ENCODE measurements around the gene MTSS2.

Gene MTSS2

GRCh38 chr16:70649300-70649699, 36.6 kb downstream of the MTSS2 start:
- Histone ChIP-seq H3K36me3 (ENCODE audit: insufficient read depth) (no peaks in the 10 kb centered on the region), H3K9ac (no peak overlapping the region), H3K4me2 (no peak overlapping the region), H3K27me3 (ENCODE audit: insufficient read depth, low read depth) (no peaks in the 10 kb centered on the region), H3K4me1 (ENCODE audit: low read depth, poor library complexity, severe bottlenecking) (peaks cover 8% of the 10 kb centered on the region), H2AFZ (ENCODE audit: low read depth) (no peak overlapping the region), H4K20me1 (ENCODE audit: insufficient read depth) (no peaks in the 10 kb centered on the region), H3K4me3 (IDR thresholded peaks at IDR 0.05; ENCODE audit: insufficient read depth, low read depth, low read length) (no peak overlapping the region), H3K79me2 (ENCODE audit: insufficient read depth, low read depth) (no peaks in the 10 kb centered on the region), H3K27ac (no peak overlapping the region)
- TF ChIP-seq, protein P1, sequence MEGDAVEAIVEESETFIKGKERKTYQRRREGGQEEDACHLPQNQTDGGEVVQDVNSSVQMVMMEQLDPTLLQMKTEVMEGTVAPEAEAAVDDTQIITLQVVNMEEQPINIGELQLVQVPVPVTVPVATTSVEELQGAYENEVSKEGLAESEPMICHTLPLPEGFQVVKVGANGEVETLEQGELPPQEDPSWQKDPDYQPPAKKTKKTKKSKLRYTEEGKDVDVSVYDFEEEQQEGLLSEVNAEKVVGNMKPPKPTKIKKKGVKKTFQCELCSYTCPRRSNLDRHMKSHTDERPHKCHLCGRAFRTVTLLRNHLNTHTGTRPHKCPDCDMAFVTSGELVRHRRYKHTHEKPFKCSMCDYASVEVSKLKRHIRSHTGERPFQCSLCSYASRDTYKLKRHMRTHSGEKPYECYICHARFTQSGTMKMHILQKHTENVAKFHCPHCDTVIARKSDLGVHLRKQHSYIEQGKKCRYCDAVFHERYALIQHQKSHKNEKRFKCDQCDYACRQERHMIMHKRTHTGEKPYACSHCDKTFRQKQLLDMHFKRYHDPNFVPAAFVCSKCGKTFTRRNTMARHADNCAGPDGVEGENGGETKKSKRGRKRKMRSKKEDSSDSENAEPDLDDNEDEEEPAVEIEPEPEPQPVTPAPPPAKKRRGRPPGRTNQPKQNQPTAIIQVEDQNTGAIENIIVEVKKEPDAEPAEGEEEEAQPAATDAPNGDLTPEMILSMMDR (conservative IDR thresholded peaks at IDR 0.05; ENCODE audit: low read depth, low read length) = no peak

DNA sequence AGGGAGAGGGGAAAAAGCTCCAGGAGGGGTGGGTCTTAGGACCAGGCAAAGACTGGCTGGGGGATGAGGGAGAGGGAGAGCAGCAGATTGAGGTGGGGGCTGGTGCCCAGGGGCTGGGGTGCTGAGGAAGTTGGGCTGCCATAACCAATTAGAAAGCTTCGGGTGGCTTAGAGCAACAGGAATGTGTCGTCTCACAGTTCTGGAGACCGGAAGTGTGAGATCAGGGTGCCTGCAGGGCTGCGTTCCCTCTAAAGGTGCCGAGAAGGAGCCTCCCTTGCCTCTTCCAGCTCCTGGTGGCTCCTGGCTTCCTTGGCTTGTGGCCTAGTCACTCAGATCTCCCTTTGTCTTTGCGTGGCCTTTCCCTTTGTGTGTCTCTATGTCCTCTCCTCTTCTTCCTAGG, 37.2 kb downstream of the MTSS2 start:
- Histone ChIP-seq H2AFZ (ENCODE audit: low read depth) (no peak overlapping the region), H4K20me1 (ENCODE audit: insufficient read depth) (no peaks in the 10 kb centered on the region), H3K79me2 (ENCODE audit: insufficient read depth, low read depth) (no peaks in the 10 kb centered on the region), H3K4me1 (ENCODE audit: low read depth, poor library complexity, severe bottlenecking) (peaks cover 2% of the 10 kb centered on the region), H3K9ac (no peak overlapping the region), H3K36me3 (ENCODE audit: insufficient read depth) (no peaks in the 10 kb centered on the region), H3K4me3 (IDR thresholded peaks at IDR 0.05; ENCODE audit: insufficient read depth, low read depth, low read length) (no peak overlapping the region), H3K4me2 (no peak overlapping the region), H3K27me3 (ENCODE audit: insufficient read depth, low read depth) (no peaks in the 10 kb centered on the region), H3K27ac (no peak overlapping the region)
- TF ChIP-seq, protein P1 (conservative IDR thresholded peaks at IDR 0.05; ENCODE audit: low read depth, low read length) = no peak

GRCh38 chr16:70647441-70648359, 38.2 kb downstream of the MTSS2 start:
- Histone ChIP-seq H3K27me3 (ENCODE audit: insufficient read depth, low read depth) (no peaks in the 10 kb centered on the region), H3K4me3 (IDR thresholded peaks at IDR 0.05; ENCODE audit: insufficient read depth, low read depth, low read length) (no peak overlapping the region), H3K4me1 (ENCODE audit: low read depth, poor library complexity, severe bottlenecking) (no peaks in the 10 kb centered on the region), H3K9ac (no peak overlapping the region), H3K79me2 (ENCODE audit: insufficient read depth, low read depth) (no peaks in the 10 kb centered on the region), H3K4me2 (no peak overlapping the region), H4K20me1 (ENCODE audit: insufficient read depth) (no peaks in the 10 kb centered on the region), H3K27ac (no peak overlapping the region), H3K36me3 (ENCODE audit: insufficient read depth) (no peaks in the 10 kb centered on the region), H2AFZ (ENCODE audit: low read depth) (no peak overlapping the region)
- TF ChIP-seq, protein P1 (conservative IDR thresholded peaks at IDR 0.05; ENCODE audit: low read depth, low read length) = no peak

DNA sequence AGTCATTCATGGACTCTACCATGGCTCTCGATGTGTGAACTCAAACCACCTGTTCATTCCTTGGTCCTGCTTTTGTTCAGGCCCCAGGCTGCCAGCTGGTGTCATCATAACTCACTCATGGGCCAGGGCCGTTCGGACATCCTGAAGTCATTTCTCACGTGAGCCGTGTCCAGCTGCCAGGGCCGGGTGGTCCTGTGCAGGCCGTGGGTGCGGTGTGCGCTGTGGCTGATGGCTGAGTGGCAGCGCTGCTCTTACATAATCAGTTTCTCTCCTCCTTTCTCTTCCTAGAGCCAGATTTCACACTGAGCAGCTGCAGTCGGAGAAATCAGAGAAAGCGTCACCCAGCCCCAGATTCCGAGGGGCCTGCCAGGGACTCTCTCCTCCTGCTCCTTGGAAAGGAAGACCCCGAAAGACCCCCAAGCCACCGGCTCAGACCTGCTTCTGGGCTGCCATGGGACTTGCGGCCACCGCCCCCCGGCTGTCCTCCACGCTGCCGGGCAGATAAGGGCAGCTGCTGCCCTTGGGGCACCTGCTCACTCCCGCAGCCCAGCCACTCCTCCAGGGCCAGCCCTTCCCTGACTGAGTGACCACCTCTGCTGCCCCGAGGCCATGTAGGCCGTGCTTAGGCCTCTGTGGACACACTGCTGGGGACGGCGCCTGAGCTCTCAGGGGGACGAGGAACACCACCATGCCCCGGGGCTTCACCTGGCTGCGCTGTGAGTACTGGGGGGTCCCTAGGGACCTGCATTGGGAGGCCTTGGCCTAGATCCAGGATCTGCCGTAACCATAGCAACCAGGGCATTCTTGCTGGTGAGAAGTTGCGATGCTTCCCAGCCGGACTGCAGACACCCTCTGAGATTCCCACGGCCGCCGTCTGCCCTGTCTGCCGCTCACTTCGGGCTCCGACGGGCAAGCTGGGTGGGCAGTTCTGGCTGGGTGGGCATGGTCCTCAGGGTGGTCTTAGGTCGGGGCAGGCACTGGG, 39.3 kb downstream of the MTSS2 start, which contains the start of gene IL34:
TSS of gene IL34 (plus strand) at position 300 of the 982 bp plus-strand sequence. CDS start at position 689, 389 bp downstream.
- Histone ChIP-seq H3K4me3 (IDR thresholded peaks at IDR 0.05; ENCODE audit: insufficient read depth, low read depth, low read length) (no peak within 1 kb of the TSS), H3K36me3 (ENCODE audit: insufficient read depth) (no peaks in the 10 kb centered on the region), H3K27ac (no peak within 1 kb of the TSS), H3K27me3 (ENCODE audit: insufficient read depth, low read depth) (no peaks in the 10 kb centered on the region), H3K9ac (no peak within 1 kb of the TSS), H2AFZ (ENCODE audit: low read depth) (no peak within 1 kb of the TSS), H3K4me2 (no peak within 1 kb of the TSS), H4K20me1 (ENCODE audit: insufficient read depth) (no peaks in the 10 kb centered on the region), H3K79me2 (ENCODE audit: insufficient read depth, low read depth) (no peaks in the 10 kb centered on the region), H3K4me1 (ENCODE audit: low read depth, poor library complexity, severe bottlenecking) (no peaks in the 10 kb centered on the region)
- TF ChIP-seq, protein P1 (conservative IDR thresholded peaks at IDR 0.05; ENCODE audit: low read depth, low read length) = no peak

Data from KMS-11 (cell line).